ENCODE data around the gene SDK2. TPM values are rescaled to one million over a fixed set of nuclear protein-coding genes. Genes with fewer than 3 reads are reported as not detected.

The SDK2 gene
- total and polyA plus RNA-seq, 9 donors, result 0.40 to 5.4 (median 0.96) TPM

GRCh38 chr17:73535746-73536145 lies 108.5 kb downstream of the SDK2 start:
- H3K36me3 ChIP-seq, result no peaks in the 10 kb centered on the region
- H3K4me3 ChIP-seq, result no peak overlapping the region
- no peak for DNase-seq
- TF ChIP-seq CTCF (IDR thresholded peaks at IDR 0.05), result no peak
- TF ChIP-seq EP300 (IDR thresholded peaks at IDR 0.05), result no peak
- no peak for TF ChIP-seq POLR2A (IDR thresholded peaks at IDR 0.05)
- H3K4me1 ChIP-seq (ENCODE audit: insufficient read depth), result no peaks in the 10 kb centered on the region
- no peak overlapping the region for H3K27ac ChIP-seq
- intact Hi-C loops (cut with DNase I), result no loop called here
- no peaks in the 10 kb centered on the region for H3K9me3 ChIP-seq
- H3K27me3 ChIP-seq, result no peaks in the 10 kb centered on the region
- 92 to 97% (median 93%) methylated on average over 6 of the region's 6 CpGs for WGBS, 3 donors

GRCh38 chr17:73534209-73534909 lies 109.9 kb downstream of the SDK2 start:
- no peaks in the 10 kb centered on the region for H3K9me3 ChIP-seq
- no peaks in the 10 kb centered on the region for H3K36me3 ChIP-seq
- no peaks in the 10 kb centered on the region for H3K4me1 ChIP-seq (ENCODE audit: insufficient read depth)
- no peaks in the 10 kb centered on the region for H3K27me3 ChIP-seq
- 69 to 75% (median 73%) methylated on average over 15 of the region's 15 CpGs for WGBS, 3 donors
- intact Hi-C loops (cut with DNase I), result no loop called here
- TF ChIP-seq CTCF (IDR thresholded peaks at IDR 0.05) (no peak), EP300 (IDR thresholded peaks at IDR 0.05) (no peak), POLR2A (IDR thresholded peaks at IDR 0.05) (no peak)
- DNase-seq, result no peak
- no peak overlapping the region for H3K4me3 ChIP-seq
- no peak overlapping the region for H3K27ac ChIP-seq

- Histone ChIP-seq H3K4me1 (ENCODE audit: insufficient read depth) (no peaks in the 10 kb centered on the region), H3K27me3 (no peaks in the 10 kb centered on the region), H3K9me3 (no peaks in the 10 kb centered on the region), H3K36me3 (no peaks in the 10 kb centered on the region), H3K27ac (no peak overlapping the region), H3K4me3 (no peak overlapping the region)
- intact Hi-C loops (cut with DNase I), result no loop called here
- TF ChIP-seq POLR2A (IDR thresholded peaks at IDR 0.05) (no peak), EP300 (IDR thresholded peaks at IDR 0.05) (no peak), CTCF (IDR thresholded peaks at IDR 0.05) (no peak)
- DNase-seq, result no peak
- WGBS, 3 donors, result 35 to 47% (median 35%) methylated on average over 7 of the region's 7 CpGs
These were observed 110.5 kb downstream of the SDK2 start for GRCh38 chr17:73533781-73534180.

DNA sequence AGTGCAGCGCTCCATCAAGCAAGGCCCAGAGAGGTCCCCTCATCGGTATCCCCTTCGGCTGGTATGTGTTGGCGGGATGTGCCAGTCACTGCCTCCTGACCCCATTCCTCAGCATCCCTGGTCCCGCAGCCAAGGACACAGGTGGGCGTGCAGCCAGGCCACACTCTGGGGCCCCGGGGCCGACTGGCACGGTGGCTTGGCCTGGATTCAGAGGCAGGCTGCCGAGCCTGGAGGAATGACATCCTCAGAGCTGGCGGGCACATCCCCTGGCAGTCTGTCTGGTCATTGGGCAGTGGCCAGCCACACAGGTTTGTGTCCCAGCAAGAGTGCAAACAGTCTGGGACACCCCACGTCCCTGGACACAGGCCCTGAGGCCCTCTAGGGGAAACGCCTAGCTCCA lies 111.1 kb downstream of the SDK2 start:
- Histone ChIP-seq H3K36me3 (no peaks in the 10 kb centered on the region), H3K4me1 (ENCODE audit: insufficient read depth) (no peaks in the 10 kb centered on the region), H3K27ac (no peak overlapping the region), H3K9me3 (no peaks in the 10 kb centered on the region), H3K4me3 (no peak overlapping the region), H3K27me3 (no peaks in the 10 kb centered on the region)
- intact Hi-C loops (cut with DNase I), result no loop called here
- WGBS, 3 donors, result 69 to 74% (median 74%) methylated on average over 9 to 13 of the region's 13 CpGs
- TF ChIP-seq POLR2A (IDR thresholded peaks at IDR 0.05) (no peak), CTCF (IDR thresholded peaks at IDR 0.05) (no peak), EP300 (IDR thresholded peaks at IDR 0.05) (no peak)
- DNase-seq, result no peak

All from ovary (tissue), 9 donors.